Measurements from ENCODE around the gene ATRIP. TPM values are rescaled to one million over a fixed set of nuclear protein-coding genes. Genes with fewer than 3 reads are reported as not detected.
A peak's percentile ranks its signal among the peaks of the same experiment; 100 is the strongest.

ATRIP gene
- total and polyA plus RNA-seq, 2 experiments from 2014 or later: 4.3 to 4.5 TPM

GRCh38 chr3:48441940-48442339 lies 4.6 kb upstream of the ATRIP start:
- Histone ChIP-seq H3K27ac (peak overlapping the region; percentile 94), H3K79me2 (peaks cover 44% of the 10 kb centered on the region), H3K9me2 (replicated peaks; ENCODE audit: insufficient read depth) (no peaks in the 10 kb centered on the region), H3K4me3 (no peak overlapping the region), H3K27me3 (no peaks in the 10 kb centered on the region), H3K4me2 (peak overlapping the region; percentile 85), H3K36me3 (replicated peaks; ENCODE audit: insufficient read depth, low read depth) (no peaks in the 10 kb centered on the region), H3K4me1 (ENCODE audit: insufficient read depth) (peaks cover 16% of the 10 kb centered on the region), H4K20me1 (ENCODE audit: insufficient read depth, poor library complexity, severe bottlenecking) (peaks cover 10% of the 10 kb centered on the region), H2AFZ (no peak overlapping the region), H3K9me3 (ENCODE audit: low read depth) (no peaks in the 10 kb centered on the region)
- no peak for DNase-seq (ENCODE audit: low spot score)
- 72% methylated on average over 6 of the region's 6 CpGs for WGBS (ENCODE audit: low lambda C conversion rate, missing lambda C conversion rate)
- TF ChIP-seq EZH2phosphoT487 (IDR thresholded peaks at IDR 0.05; ENCODE audit: low read depth, severe bottlenecking, unreplicated experiment) (no peak), CTCF (IDR thresholded peaks at IDR 0.05; ENCODE audit: poor library complexity) (no peak), EZH2 (IDR thresholded peaks at IDR 0.05; ENCODE audit: borderline replicate concordance) (no peak)

- Histone ChIP-seq H3K4me1 (ENCODE audit: insufficient read depth) (peaks cover 25% of the 10 kb centered on the region), H3K79me2 (peaks cover 48% of the 10 kb centered on the region)
Observed at GRCh38 chr3:48445277-48445882, 1.2 kb upstream of the ATRIP start.

GRCh38 chr3:48446043-48446424 lies 503 bp upstream of the ATRIP start:
- no peak for TF ChIP-seq EZH2 (IDR thresholded peaks at IDR 0.05; ENCODE audit: borderline replicate concordance)
- no peak for TF ChIP-seq CTCF (IDR thresholded peaks at IDR 0.05; ENCODE audit: poor library complexity)
- no peak for TF ChIP-seq EZH2phosphoT487 (IDR thresholded peaks at IDR 0.05; ENCODE audit: low read depth, severe bottlenecking, unreplicated experiment)
- Histone ChIP-seq H3K79me2 (peaks cover 42% of the 10 kb centered on the region), H2AFZ (peak overlapping the region; percentile 90), H3K9me3 (ENCODE audit: low read depth) (no peaks in the 10 kb centered on the region), H3K4me3 (peak overlapping the region; percentile 75), H3K27me3 (no peaks in the 10 kb centered on the region), H3K4me2 (peak overlapping the region; percentile 91), H3K9me2 (replicated peaks; ENCODE audit: insufficient read depth) (no peaks in the 10 kb centered on the region), H3K27ac (peak overlapping the region; percentile 73), H3K4me1 (ENCODE audit: insufficient read depth) (peaks cover 24% of the 10 kb centered on the region), H4K20me1 (ENCODE audit: insufficient read depth, poor library complexity, severe bottlenecking) (peaks cover 10% of the 10 kb centered on the region), H3K36me3 (replicated peaks; ENCODE audit: insufficient read depth, low read depth) (no peaks in the 10 kb centered on the region)
- WGBS (ENCODE audit: low lambda C conversion rate, missing lambda C conversion rate): 22% methylated on average over 6 of the region's 6 CpGs
- no peak for DNase-seq (ENCODE audit: low spot score)

More at GRCh38 chr3:48445277-48445882, 1.2 kb upstream of the ATRIP start:
- no peak for TF ChIP-seq EZH2phosphoT487 (IDR thresholded peaks at IDR 0.05; ENCODE audit: low read depth, severe bottlenecking, unreplicated experiment)
- TF ChIP-seq EZH2 (IDR thresholded peaks at IDR 0.05; ENCODE audit: borderline replicate concordance): no peak
- no peak for TF ChIP-seq CTCF (IDR thresholded peaks at IDR 0.05; ENCODE audit: poor library complexity)
- 85% methylated on average over 6 of the region's 6 CpGs for WGBS (ENCODE audit: low lambda C conversion rate, missing lambda C conversion rate)
- H3K9me3 ChIP-seq (ENCODE audit: low read depth): no peaks in the 10 kb centered on the region
- H4K20me1 ChIP-seq (ENCODE audit: insufficient read depth, poor library complexity, severe bottlenecking): peaks cover 10% of the 10 kb centered on the region
- no peak overlapping the region for H2AFZ ChIP-seq
- DNase-seq (ENCODE audit: low spot score): no peak
- no peak overlapping the region for H3K27ac ChIP-seq
- no peaks in the 10 kb centered on the region for H3K36me3 ChIP-seq (replicated peaks; ENCODE audit: insufficient read depth, low read depth)
- H3K4me3 ChIP-seq: no peak overlapping the region
- H3K27me3 ChIP-seq: no peaks in the 10 kb centered on the region
- H3K9me2 ChIP-seq (replicated peaks; ENCODE audit: insufficient read depth): no peaks in the 10 kb centered on the region
- peak overlapping the region; percentile 91 for H3K4me2 ChIP-seq
